H9 (cell line): ENCODE results near the gene UTP15. TPM values are rescaled to one million over a fixed set of nuclear protein-coding genes. Genes with fewer than 3 reads are reported as not detected.
A peak's percentile ranks its signal among the peaks of the same experiment; 100 is the strongest.

ENCODE experiments used
- DNase-seq: peaks from one replicate; pipeline ENCODE4 v3.0.0-alpha.2; 2017
- H2AFZ ChIP-seq: one replicate; pipeline ENCODE4 v1.6.1; 2013; ENCODE audit warnings: mild to moderate bottlenecking, low read length, control low read depth, moderate library complexity
- H2AK5ac ChIP-seq: 2 replicates; pipeline ENCODE4 v1.6.1; 2013; ENCODE audit warnings: low read length, control low read depth, mixed read lengths; ENCODE audit not compliant: insufficient read length
- H2BK120ac ChIP-seq: one replicate; pipeline ENCODE4 v1.6.1; 2013; ENCODE audit warnings: low read depth, mild to moderate bottlenecking, low read length, control low read depth, inconsistent platforms; ENCODE audit not compliant: poor library complexity, severe bottlenecking
- H2BK12ac ChIP-seq: 2 replicates; pipeline ENCODE4 v1.6.1; 2013; ENCODE audit warnings: low read length, control low read depth, mixed read lengths, low read depth; ENCODE audit not compliant: insufficient read length
- H2BK15ac ChIP-seq: 2 replicates; pipeline ENCODE4 v1.6.1; 2013; ENCODE audit warnings: low read depth, low read length, control low read depth
- H2BK20ac ChIP-seq: one replicate; pipeline ENCODE4 v1.6.1; 2013; ENCODE audit warnings: low read depth, mild to moderate bottlenecking, low read length, control low read depth, inconsistent platforms; ENCODE audit not compliant: poor library complexity, severe bottlenecking
- H2BK5ac ChIP-seq: 2 replicates; pipeline ENCODE4 v1.6.1; 2013; ENCODE audit warnings: low read length, control low read depth, mixed read lengths; ENCODE audit not compliant: insufficient read length
- H3K14ac ChIP-seq: 2 replicates; pipeline ENCODE4 v1.6.1; 2013; ENCODE audit warnings: low read length, control low read depth; ENCODE audit not compliant: insufficient read depth
- H3K18ac ChIP-seq: 2 replicates; pipeline ENCODE4 v1.6.1; 2013; ENCODE audit warnings: low read depth, mild to moderate bottlenecking, mixed read lengths, low read length, control low read depth; ENCODE audit not compliant: insufficient read length
- H3K23ac ChIP-seq: 2 replicates; pipeline ENCODE4 v1.6.1; 2013; ENCODE audit warnings: low read length, control low read depth, mixed read lengths, low read depth; ENCODE audit not compliant: insufficient read length
- H3K23me2 ChIP-seq: 2 replicates; pipeline ENCODE4 v1.6.1; 2013; ENCODE audit warnings: low read depth, mild to moderate bottlenecking, mixed read lengths, low read length, control low read depth; ENCODE audit not compliant: insufficient read length, poor library complexity, severe bottlenecking
- H3K27ac ChIP-seq: 2 replicates; pipeline ENCODE4 v1.5.1; 2013; ENCODE audit warnings: low read length, control low read depth, mixed read lengths, low read depth; ENCODE audit not compliant: insufficient read length
- H3K27me3 ChIP-seq: 2 replicates; pipeline ENCODE4 v1.6.1; 2013; ENCODE audit warnings: low read length, control low read depth, inconsistent platforms; ENCODE audit not compliant: insufficient read depth
- H3K4ac ChIP-seq: 2 replicates; pipeline ENCODE4 v1.6.1; 2013; ENCODE audit warnings: low read depth, mild to moderate bottlenecking, control low read depth, inconsistent platforms, low read length, moderate library complexity
- H3K4me1 ChIP-seq: 2 replicates; pipeline ENCODE4 v1.6.1; 2013; ENCODE audit warnings: low read length, control low read depth, inconsistent platforms; ENCODE audit not compliant: insufficient read depth
- H3K4me2 ChIP-seq: 2 replicates; pipeline ENCODE4 v1.6.1; 2013; ENCODE audit warnings: low read length, control low read depth, mixed read lengths; ENCODE audit not compliant: insufficient read length, insufficient read depth
- H3K56ac ChIP-seq: 2 replicates; pipeline ENCODE4 v1.6.1; 2013; ENCODE audit warnings: low read depth, mild to moderate bottlenecking, mixed read lengths, low read length, control low read depth; ENCODE audit not compliant: insufficient read length
- H3K79me1 ChIP-seq: 2 replicates; pipeline ENCODE4 v1.6.1; 2013; ENCODE audit warnings: low read depth, mild to moderate bottlenecking, moderate library complexity, low read length, control low read depth, inconsistent platforms; ENCODE audit not compliant: insufficient read depth, poor library complexity, severe bottlenecking
- H3K79me2 ChIP-seq: 2 replicates; pipeline ENCODE4 v1.6.1; 2013; ENCODE audit warnings: low read length, control low read depth, inconsistent platforms; ENCODE audit not compliant: insufficient read depth
- H3K9ac ChIP-seq: 2 replicates; pipeline ENCODE4 v1.6.1; 2013; ENCODE audit warnings: low read length, control low read depth, mixed read lengths; ENCODE audit not compliant: insufficient read length; ENCODE audit errors: extremely low read depth
- H3K9me3 ChIP-seq: one replicate; pipeline ENCODE4 v1.6.1; 2013; ENCODE audit warnings: low read depth, low read length, inconsistent platforms; ENCODE audit not compliant: control insufficient read depth
- H3T11ph ChIP-seq: one replicate; pipeline ENCODE4 v1.6.1; 2013; ENCODE audit warnings: mild to moderate bottlenecking, low read length, control low read depth, inconsistent platforms
- H4K20me1 ChIP-seq: one replicate; pipeline ENCODE4 v1.6.1; 2013; ENCODE audit not compliant: control insufficient read depth, insufficient read length, insufficient read depth
- H4K5ac ChIP-seq: 2 replicates; pipeline ENCODE4 v1.6.1; 2013; ENCODE audit warnings: low read depth, mild to moderate bottlenecking, mixed read lengths, low read length, control low read depth; ENCODE audit not compliant: insufficient read length
- H4K8ac ChIP-seq: replicated peaks from 2 replicates; pipeline ENCODE4 v1.6.1; 2013; ENCODE audit warnings: low read length, control low read depth, mixed read lengths, low read depth; ENCODE audit not compliant: insufficient read length
- H4K91ac ChIP-seq: 2 replicates; pipeline ENCODE4 v1.6.1; 2013; ENCODE audit warnings: low read depth, mild to moderate bottlenecking, moderate library complexity, mixed read lengths, low read length, control low read depth; ENCODE audit not compliant: insufficient read length
- H3K27ac Mint-ChIP-seq, 3 experiments: 2 replicates in 2 of 3; 3 replicates in 1 of 3; pipeline ENCODE4 v1.8.0; 2020 to 2021; ENCODE audit warnings: mixed read lengths in 3 of 3, mild to moderate bottlenecking in 1 of 3, moderate library complexity in 1 of 3
- H3K27me3 Mint-ChIP-seq: 2 replicates; pipeline ENCODE4 v1.8.0; 2021; ENCODE audit warnings: low read depth, mild to moderate bottlenecking, moderate library complexity, mixed read lengths
- H3K36me3 Mint-ChIP-seq, 3 experiments: 2 replicates in 2 of 3; 3 replicates in 1 of 3; pipeline ENCODE4 v1.8.0; 2020 to 2021; ENCODE audit warnings: low read depth in 3 of 3, mixed read lengths in 3 of 3; ENCODE audit not compliant: insufficient read depth in 1 of 3
- H3K4me1 Mint-ChIP-seq, 2 experiments: 2 replicates each; pipeline ENCODE4 v1.8.0; 2020; ENCODE audit warnings: mixed read lengths in 2 of 2
- H3K4me3 Mint-ChIP-seq, 2 experiments: 2 replicates in 1 of 2; 3 replicates in 1 of 2; pipeline ENCODE4 v1.8.0; 2020 to 2021; ENCODE audit warnings: mild to moderate bottlenecking in 2 of 2, mixed read lengths in 2 of 2, moderate library complexity in 1 of 2
- H3K9me3 Mint-ChIP-seq, 2 experiments: 2 replicates in 1 of 2; 3 replicates in 1 of 2; pipeline ENCODE4 v1.8.0; 2020; ENCODE audit warnings: mild to moderate bottlenecking in 2 of 2, mixed read lengths in 2 of 2, moderate library complexity in 1 of 2
- WGBS: extraction: QIAGEN DNeasy Blood & Tissue Kit; methylation state at CpG from one replicate; pipeline ENCODE4 v1.1.7; 2013; ENCODE audit warnings: missing lambda C conversion rate, low lambda C conversion rate, mixed read lengths; ENCODE audit not compliant: insufficient read length; ENCODE audit errors: extremely low coverage; 5-methylcytosine and 5-hydroxymethylcytosine counted together
- total RNA-seq: library from RNA; stranded (reverse); gene quantifications from 2 replicates; pipeline ENCODE4 v1.2.1, GENCODE V29; 2021
- TF ChIP-seq, protein P1 (sequence below): fragments of 200-600 bp; sonication (generic); conservative IDR thresholded peaks from 3 replicates; pipeline ENCODE4 v1.8.0; 2021; ENCODE audit warnings: antibody characterized with exemption, mild to moderate bottlenecking

Gene UTP15
- total RNA-seq, 1 experiment from 2014 or later: 43.5 TPM

DNA sequence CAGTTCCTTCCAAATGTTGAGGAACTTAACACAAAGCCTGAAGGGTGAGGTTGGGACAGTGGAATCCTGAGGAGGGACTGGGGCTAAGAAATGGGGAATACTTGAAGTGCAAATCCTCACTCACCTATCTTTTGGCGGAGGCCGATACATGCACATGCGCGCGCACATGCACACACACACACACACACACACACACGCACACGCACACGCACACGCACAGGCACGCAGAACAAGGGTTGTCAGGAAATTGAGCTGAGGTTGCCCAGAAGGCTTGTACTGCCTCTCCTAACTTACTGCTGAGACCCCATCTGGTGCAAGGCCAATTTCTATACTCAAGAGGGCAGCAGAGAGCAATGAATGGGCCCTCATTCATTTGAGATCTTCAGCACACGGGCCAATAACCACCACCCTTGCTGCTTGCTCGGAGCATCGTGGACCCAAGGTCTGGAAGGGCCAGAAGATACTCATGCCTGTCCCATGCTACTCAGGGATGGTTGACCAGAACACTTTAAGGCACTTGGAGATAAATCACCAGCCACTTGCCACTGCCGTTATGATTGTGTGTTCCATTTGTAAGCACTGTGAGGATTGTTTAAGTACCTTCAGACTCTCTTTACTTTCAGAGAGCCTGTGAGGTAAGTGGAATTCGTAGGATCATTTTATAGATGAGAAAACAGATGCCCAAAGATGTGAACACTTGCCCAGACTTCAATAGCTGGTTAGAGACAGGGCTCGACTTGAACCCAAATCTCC lies 45.8 kb upstream of the UTP15 start:
- H3K4me1 Mint-ChIP-seq: peaks cover 10 to 21% of the 10 kb centered on the region in 2 experiments

More for the DNA sequence above, 45.8 kb upstream of the UTP15 start:
- H3K9ac ChIP-seq: no peak overlapping the region
- peak overlapping the region; percentile 3 for H2AFZ ChIP-seq
- no peak overlapping the region for H2BK20ac ChIP-seq
- no peaks in the 10 kb centered on the region; the same call in 1 of the 2 replicates for H3K4me1 ChIP-seq
- H2AK5ac ChIP-seq: no peak overlapping the region
- Mint-ChIP-seq H3K27ac (no peak overlapping the region), H3K9me3 (no peaks in the 10 kb centered on the region), H3K4me3 (peak overlapping the region in 1 of 2 experiments; percentile 19; a peak in 1 of 5 replicates), H3K27me3 (no peaks in the 10 kb centered on the region), H3K36me3 (no peaks in the 10 kb centered on the region)
- no peak overlapping the region for H2BK12ac ChIP-seq
- no peak overlapping the region for H3K56ac ChIP-seq
- H3K27me3 ChIP-seq: no peaks in the 10 kb centered on the region
- H3K4ac ChIP-seq: no peak overlapping the region
- H3K79me1 ChIP-seq: no peaks in the 10 kb centered on the region
- H3T11ph ChIP-seq: no peak overlapping the region
- no peak overlapping the region for H3K14ac ChIP-seq
- H3K79me2 ChIP-seq: no peaks in the 10 kb centered on the region
- no peak overlapping the region for H4K5ac ChIP-seq
- H3K4me2 ChIP-seq: peak overlapping the region; percentile 13
- H2BK15ac ChIP-seq: no peak overlapping the region
- no peak overlapping the region for H3K18ac ChIP-seq
- no peak overlapping the region for H2BK120ac ChIP-seq
- no peak overlapping the region for H2BK5ac ChIP-seq
- no peaks in the 10 kb centered on the region for H3K23me2 ChIP-seq
- no peaks in the 10 kb centered on the region for H3K9me3 ChIP-seq
- no peak overlapping the region for H4K91ac ChIP-seq
- no peaks in the 10 kb centered on the region for H4K20me1 ChIP-seq
- H3K23ac ChIP-seq: no peak overlapping the region
- no peak overlapping the region for H4K8ac ChIP-seq
- peak; percentile 88 for DNase-seq
- no CpG with 5 or more reads among the region's 16 CpGs for WGBS
- TF ChIP-seq, protein P1, sequence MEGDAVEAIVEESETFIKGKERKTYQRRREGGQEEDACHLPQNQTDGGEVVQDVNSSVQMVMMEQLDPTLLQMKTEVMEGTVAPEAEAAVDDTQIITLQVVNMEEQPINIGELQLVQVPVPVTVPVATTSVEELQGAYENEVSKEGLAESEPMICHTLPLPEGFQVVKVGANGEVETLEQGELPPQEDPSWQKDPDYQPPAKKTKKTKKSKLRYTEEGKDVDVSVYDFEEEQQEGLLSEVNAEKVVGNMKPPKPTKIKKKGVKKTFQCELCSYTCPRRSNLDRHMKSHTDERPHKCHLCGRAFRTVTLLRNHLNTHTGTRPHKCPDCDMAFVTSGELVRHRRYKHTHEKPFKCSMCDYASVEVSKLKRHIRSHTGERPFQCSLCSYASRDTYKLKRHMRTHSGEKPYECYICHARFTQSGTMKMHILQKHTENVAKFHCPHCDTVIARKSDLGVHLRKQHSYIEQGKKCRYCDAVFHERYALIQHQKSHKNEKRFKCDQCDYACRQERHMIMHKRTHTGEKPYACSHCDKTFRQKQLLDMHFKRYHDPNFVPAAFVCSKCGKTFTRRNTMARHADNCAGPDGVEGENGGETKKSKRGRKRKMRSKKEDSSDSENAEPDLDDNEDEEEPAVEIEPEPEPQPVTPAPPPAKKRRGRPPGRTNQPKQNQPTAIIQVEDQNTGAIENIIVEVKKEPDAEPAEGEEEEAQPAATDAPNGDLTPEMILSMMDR: peak; percentile 69
- no peak overlapping the region for H3K27ac ChIP-seq
